Type B pancreatic cell (in vitro differentiated cells): ENCODE data around the gene HOXB4. TPM values are rescaled to one million over a fixed set of nuclear protein-coding genes. Genes with fewer than 3 reads are reported as not detected.

Experiments used
- DNase-seq: peaks from one replicate; pipeline ENCODE4 v3.0.0; 2021; ENCODE audit warnings: mixed read lengths; ENCODE audit not compliant: unreplicated experiment; ENCODE audit errors: extremely low spot score
- H3K27ac Mint-ChIP-seq: 2 replicates; pipeline ENCODE4 v1.8.0; 2021; ENCODE audit warnings: mild to moderate bottlenecking, mixed read lengths
- H3K27me3 Mint-ChIP-seq: 2 replicates; pipeline ENCODE4 v1.8.0; 2021; ENCODE audit warnings: mixed read lengths
- H3K36me3 Mint-ChIP-seq: 2 replicates; pipeline ENCODE4 v1.8.0; 2021; ENCODE audit warnings: mixed read lengths
- H3K4me1 Mint-ChIP-seq: one replicate; pipeline ENCODE4 v1.8.0; 2021; ENCODE audit warnings: mixed read lengths; ENCODE audit not compliant: unreplicated experiment
- H3K4me3 Mint-ChIP-seq: 2 replicates; pipeline ENCODE4 v1.8.0; 2021; ENCODE audit warnings: mild to moderate bottlenecking, mixed read lengths
- H3K9me3 Mint-ChIP-seq: 2 replicates; pipeline ENCODE4 v1.8.0; 2021; ENCODE audit warnings: mixed read lengths
- total RNA-seq: library from RNA; stranded (reverse); gene quantifications from 2 replicates; pipeline ENCODE4 v1.2.1, GENCODE V29; 2021; ENCODE audit warnings: low replicate concordance
- TF ChIP-seq, protein P1 (sequence below): fragments of 200-600 bp; sonication (generic); conservative IDR thresholded peaks from 2 replicates; pipeline ENCODE4 v1.5.0; 2021; ENCODE audit warnings: antibody characterized with exemption, mild to moderate bottlenecking

Gene HOXB4
- total RNA-seq, 1 donor from 2014 or later, result 27.0 TPM

DNA sequence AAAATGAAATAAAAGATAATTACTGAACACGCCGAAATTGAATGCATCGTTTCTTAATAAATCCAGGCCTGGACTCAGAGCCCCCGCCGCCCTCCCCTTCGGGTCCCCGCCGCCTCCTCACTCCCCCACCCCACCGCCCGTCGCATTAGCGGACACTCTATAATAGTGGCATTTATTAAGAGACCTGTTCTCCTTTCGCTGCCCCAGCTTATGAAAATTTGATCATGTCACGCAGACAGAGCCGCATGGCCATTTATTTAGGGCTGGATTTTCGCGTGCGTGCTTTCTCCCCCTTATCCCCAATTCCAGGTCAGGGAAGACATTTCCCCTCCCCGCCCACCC lies 27.0 kb downstream of the HOXB4 start:
- H3K9me3 Mint-ChIP-seq, result no peaks in the 10 kb centered on the region
- TF ChIP-seq, protein P1, sequence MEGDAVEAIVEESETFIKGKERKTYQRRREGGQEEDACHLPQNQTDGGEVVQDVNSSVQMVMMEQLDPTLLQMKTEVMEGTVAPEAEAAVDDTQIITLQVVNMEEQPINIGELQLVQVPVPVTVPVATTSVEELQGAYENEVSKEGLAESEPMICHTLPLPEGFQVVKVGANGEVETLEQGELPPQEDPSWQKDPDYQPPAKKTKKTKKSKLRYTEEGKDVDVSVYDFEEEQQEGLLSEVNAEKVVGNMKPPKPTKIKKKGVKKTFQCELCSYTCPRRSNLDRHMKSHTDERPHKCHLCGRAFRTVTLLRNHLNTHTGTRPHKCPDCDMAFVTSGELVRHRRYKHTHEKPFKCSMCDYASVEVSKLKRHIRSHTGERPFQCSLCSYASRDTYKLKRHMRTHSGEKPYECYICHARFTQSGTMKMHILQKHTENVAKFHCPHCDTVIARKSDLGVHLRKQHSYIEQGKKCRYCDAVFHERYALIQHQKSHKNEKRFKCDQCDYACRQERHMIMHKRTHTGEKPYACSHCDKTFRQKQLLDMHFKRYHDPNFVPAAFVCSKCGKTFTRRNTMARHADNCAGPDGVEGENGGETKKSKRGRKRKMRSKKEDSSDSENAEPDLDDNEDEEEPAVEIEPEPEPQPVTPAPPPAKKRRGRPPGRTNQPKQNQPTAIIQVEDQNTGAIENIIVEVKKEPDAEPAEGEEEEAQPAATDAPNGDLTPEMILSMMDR, result no peak
- H3K36me3 Mint-ChIP-seq, result peaks cover 20% of the 10 kb centered on the region
- peak overlapping the region; percentile 84 for H3K4me3 Mint-ChIP-seq
- H3K27me3 Mint-ChIP-seq, result peaks cover 63% of the 10 kb centered on the region
- H3K27ac Mint-ChIP-seq, result peak overlapping the region; percentile 94
- no peak for DNase-seq
- peaks cover 70% of the 10 kb centered on the region for H3K4me1 Mint-ChIP-seq

DNA sequence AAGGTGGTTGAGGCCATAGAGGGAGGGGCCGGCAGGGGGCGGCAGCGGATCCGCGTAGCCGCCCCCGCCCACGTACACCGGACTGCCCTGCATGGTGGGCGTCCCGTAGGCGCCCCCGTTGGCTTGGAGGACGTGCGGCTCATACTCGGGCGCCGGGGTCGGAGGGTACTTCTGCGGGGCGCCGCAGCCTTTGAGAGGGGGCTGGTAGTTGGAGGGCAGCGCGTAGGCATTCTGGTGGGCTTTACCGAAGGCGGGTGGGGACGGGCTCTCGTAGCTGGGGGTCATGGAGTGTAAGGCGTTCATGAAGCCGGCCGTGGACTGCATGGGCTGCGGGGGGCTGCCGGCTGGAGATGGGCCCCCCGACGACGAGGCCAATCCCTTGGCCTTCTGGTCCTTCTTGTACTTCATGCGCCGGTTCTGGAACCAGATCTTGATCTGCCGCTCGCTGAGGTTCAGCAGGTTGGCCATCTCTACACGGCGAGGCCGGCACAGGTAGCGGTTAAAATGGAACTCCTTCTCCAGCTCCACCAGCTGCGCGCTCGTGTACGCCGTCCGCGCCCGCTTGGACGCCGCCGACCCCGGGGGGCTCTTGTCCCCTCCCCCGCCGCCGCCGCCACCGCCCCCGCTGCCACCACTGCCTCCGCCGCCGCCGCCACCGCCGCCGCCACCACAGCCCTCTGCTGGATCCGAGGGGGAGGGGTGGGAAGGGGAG lies 27.5 kb downstream of the HOXB4 start:
- H3K4me1 Mint-ChIP-seq, result peaks cover 71% of the 10 kb centered on the region
- no peaks in the 10 kb centered on the region for H3K9me3 Mint-ChIP-seq
- DNase-seq, result no peak
- peak overlapping the region; percentile 89 for H3K27ac Mint-ChIP-seq
- H3K27me3 Mint-ChIP-seq, result peaks cover 64% of the 10 kb centered on the region
- TF ChIP-seq, protein P1, result peak; percentile 62
- H3K36me3 Mint-ChIP-seq, result peaks cover 20% of the 10 kb centered on the region
- H3K4me3 Mint-ChIP-seq, result peak overlapping the region; percentile 84

DNA sequence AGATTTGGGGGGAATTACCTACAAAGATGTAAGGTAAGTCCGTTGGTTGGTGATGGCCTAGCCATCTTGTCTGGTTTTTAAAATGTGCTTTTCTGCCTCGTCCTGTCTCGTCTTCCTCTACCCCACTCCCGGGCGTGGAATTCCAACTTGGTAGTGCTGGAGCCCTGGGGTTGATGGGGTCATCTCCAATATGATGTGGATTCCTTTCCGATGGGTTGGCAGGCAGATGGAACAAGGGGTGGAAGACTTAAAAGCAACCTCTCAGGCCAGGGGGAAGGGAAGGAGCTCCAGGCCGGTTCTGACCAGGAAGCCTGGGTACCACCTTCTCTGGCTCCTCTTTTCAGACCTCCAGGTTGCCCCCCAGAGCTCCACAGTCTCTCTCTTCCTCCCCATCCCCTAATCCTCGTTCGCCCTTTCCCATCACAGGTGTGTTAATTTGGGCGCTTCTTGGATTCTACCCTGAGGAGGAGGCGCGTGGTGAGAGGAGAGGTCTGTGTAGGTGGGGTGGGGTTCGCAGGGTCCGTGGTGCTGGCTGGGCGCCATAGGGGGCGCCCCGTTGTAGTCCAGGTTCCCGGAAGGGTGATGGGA lies 28.1 kb downstream of the HOXB4 start:
- TF ChIP-seq, protein P1, result no peak
- peak overlapping the region; percentile 84 for H3K4me3 Mint-ChIP-seq
- peaks cover 20% of the 10 kb centered on the region for H3K36me3 Mint-ChIP-seq
- no peaks in the 10 kb centered on the region for H3K9me3 Mint-ChIP-seq
- peaks cover 72% of the 10 kb centered on the region for H3K4me1 Mint-ChIP-seq
- H3K27ac Mint-ChIP-seq, result peak overlapping the region; percentile 89
- H3K27me3 Mint-ChIP-seq, result peaks cover 65% of the 10 kb centered on the region
- no peak for DNase-seq

DNA sequence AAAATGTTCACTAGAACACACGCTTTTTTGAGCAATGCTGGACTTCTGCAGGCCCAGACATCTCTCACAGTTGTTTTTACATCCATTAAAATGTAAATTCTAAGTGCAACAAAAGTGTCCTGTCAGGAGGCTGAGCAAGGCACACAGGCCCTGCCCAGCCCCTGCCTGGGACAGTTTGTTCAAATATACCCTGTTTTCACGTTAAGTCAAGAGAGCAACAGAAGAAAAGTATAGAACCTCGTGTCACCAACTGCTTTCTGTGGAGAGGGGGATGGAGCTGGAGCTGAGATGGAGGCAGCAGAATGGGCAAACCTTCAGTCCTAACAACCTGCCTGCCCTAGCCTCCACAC lies 28.9 kb downstream of the HOXB4 start:
- Mint-ChIP-seq H3K4me1 (peaks cover 75% of the 10 kb centered on the region), H3K27ac (peak overlapping the region; percentile 89), H3K27me3 (peaks cover 63% of the 10 kb centered on the region), H3K9me3 (no peaks in the 10 kb centered on the region), H3K4me3 (peak overlapping the region; percentile 84), H3K36me3 (peaks cover 17% of the 10 kb centered on the region)
- no peak for DNase-seq
- TF ChIP-seq, protein P1, result no peak

DNA sequence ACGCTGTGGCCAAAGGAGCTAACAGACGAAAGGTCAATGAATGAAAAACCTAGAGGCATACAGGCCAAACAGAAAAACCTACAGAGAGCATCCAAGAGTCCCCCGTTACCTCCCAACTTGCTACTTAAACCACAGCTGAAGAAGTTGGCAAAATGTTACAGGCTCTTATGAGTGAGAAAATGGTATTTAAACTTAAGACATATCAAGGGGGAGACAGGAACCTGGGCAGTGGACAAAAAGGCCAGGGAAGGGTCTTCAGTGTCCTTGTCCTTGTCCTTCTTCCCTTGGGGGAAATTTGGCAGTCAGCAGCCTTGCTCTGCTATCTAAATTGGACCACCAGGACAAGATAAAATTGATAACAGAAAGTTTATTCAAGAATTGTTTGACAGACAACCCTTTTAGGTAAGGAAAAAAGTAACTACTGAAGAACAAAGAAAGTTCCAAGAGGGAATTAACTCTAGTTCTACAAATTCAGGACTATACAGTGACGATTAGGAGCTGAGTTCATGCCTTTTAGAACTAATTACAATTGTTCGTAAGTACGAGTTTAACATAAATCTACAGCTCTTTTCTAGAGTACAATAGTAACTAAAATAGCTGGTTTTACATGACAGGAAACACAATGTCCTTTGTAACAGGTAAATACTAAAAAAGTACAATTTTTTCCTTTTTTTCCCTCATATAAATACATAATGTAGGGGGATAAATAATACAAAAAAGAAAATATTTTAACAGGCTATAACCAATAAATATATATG lies 29.4 kb downstream of the HOXB4 start:
- H3K4me3 Mint-ChIP-seq, result peak overlapping the region; percentile 98
- peak overlapping the region; percentile 95 for H3K27ac Mint-ChIP-seq
- H3K36me3 Mint-ChIP-seq, result peaks cover 18% of the 10 kb centered on the region
- peaks cover 63% of the 10 kb centered on the region for H3K27me3 Mint-ChIP-seq
- H3K9me3 Mint-ChIP-seq, result no peaks in the 10 kb centered on the region
- no peak for DNase-seq
- TF ChIP-seq, protein P1, result peak; percentile 41
- peaks cover 71% of the 10 kb centered on the region for H3K4me1 Mint-ChIP-seq
